Stimulated activated CD8-positive, alpha-beta memory T cell treated with anti-CD3 and anti-CD28 coated beads, Interleukin-4, amount 100 ng/mL, for 4 hours (primary cell): ENCODE data around the gene PARP8.

Experiments
- DNase-seq, 2 donors: peaks; one replicate each; pipeline ENCODE4 v3.0.0-alpha.2; 2020; ENCODE audit warnings: low read depth in 2 of 2, low spot score in 1 of 2

The PARP8 gene

DNA sequence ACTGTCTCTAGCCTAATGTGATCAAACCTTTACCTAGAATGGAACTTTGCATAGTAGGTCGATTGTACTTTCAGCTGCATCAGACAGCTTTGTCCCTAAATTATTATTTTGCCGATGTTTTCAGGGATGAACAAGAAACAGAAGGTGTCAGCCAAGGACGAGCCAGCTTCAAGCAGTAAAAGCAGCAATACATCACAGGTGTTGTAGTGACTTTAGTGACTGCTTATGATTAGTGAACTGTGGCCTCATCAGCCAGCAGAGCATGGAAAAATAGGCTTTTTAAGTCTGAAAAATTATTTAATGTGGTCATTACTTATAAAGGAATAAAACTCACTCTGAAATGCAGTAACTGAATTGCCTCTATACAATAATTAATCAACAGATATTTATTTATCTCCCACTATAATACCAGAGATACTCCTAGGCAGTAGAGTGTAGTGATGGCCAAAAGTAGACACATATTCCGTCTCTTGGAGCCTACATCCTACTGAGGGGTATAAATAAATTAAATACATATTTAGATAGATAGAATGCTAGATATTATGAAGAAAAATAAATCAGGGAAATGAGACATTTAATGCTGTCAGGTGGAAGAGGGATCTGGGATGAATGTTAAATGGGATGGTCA, 166.3 kb downstream of the PARP8 start:
- no peak for DNase-seq

DNA sequence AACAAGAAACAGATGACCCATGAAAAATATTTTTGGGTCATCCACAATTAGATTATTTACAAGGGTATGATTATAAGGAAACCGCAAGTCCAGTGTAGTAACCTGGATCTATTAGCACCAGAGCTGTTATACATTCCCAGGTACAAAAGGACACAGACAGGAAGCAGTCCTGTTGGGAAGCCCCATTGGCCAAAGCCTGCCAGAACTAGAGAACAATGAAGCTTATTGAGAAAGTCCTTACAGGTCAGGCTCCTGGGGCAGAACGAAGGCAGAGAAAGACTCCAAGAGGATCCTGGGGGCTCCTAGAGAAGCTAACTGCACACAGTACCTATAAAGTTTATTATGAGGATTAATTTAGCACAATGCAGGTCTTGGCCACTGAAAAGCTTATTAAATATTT, 169.9 kb downstream of the PARP8 start:
- no peak for DNase-seq

DNA sequence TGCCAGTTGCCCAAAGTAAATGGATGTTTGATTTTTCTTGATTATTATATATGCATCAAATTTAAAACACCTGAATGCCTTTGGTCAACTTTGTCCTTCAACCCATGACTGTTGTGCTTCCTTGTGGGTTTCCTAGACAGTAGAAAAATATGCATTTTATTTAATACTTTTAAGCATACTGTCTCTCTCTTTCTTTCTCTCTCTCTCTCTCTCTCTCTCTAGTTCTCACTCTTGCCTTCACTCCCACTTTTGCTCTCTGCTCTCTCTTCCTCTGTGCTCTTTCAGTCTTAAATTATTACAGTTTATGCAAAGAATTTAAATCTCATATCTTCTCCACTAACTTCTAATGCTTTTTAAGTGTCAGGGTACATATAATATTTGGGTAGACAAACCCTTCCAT, 173.0 kb downstream of the PARP8 start:
- no peak for DNase-seq

DNA sequence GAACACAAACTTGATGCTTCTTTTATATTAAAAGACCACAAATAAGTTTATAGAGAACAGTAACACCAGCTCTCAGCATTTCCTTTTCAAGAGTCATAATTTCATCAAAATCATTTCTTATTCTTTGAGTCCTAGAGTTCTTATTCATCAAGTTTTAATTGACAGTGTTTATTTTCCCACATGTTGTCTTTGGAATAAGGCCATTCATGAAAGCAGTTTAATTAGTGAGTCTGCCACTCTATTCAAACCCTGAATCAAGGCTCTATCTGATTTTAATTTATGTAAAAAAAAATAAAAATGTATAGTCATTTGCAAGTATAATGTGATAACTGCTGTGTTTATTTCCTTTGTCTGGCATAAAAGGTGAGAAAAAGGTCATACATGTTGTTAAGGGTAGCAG, 176.7 kb downstream of the PARP8 start:
- DNase-seq, result no peak

DNA sequence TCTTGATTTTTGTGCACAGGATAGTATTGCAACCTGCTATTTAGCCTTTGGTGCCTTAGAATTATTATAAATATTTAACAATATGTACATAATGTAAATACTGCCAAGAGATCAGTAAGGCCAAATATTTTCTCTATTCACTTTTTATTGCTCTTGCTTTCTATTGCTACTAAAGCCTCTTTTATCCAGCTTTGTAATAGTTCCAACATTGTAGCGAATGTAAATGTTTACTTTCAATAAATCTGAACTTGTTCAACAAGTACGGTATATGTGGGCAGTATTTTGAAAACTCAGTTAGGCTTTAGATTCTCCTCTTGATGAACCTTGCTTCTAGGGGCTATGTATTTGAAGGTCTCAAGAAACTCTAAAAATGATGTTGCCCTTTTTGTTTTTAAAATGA, 179.8 kb downstream of the PARP8 start:
- DNase-seq, result no peak

DNA sequence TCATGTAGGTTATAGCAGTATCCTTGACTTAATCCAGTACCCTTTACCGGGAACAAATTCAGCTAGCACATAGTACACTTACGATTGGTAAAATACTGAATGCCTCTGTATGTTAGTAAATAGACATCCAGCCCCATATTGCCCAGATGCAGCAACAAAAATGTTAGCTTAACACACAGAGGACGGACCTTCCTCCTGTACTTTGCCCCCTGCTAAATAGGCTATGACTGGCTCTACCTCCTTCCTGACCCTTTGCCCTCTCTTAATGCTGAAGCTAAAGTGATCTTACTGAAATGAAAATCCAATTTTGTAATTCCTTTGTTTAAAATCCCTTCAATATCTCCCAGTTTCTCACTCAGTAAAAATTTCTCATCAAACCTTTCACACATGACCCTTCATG, 183.1 kb downstream of the PARP8 start:
- no peak for DNase-seq

DNA sequence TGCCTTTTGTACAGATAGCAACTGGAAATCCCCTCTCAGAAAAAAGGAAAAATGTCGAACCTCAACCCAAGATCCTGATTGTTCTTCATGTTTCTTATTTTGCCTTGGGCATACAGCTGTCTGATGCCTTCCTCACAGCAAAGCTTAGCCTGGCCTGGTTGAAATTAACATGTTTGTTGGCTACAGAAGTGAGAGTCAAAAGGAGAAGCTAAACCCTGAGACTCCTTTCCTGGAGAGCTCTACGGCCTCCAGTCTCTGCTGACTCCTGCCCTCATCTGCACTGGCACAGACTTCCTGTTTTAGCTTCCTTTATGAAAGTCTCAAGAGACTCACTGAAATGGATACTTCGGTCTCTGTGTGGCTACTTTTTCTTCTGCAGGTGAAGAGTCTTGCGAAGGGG, 186.7 kb downstream of the PARP8 start:
- DNase-seq, result no peak

DNA sequence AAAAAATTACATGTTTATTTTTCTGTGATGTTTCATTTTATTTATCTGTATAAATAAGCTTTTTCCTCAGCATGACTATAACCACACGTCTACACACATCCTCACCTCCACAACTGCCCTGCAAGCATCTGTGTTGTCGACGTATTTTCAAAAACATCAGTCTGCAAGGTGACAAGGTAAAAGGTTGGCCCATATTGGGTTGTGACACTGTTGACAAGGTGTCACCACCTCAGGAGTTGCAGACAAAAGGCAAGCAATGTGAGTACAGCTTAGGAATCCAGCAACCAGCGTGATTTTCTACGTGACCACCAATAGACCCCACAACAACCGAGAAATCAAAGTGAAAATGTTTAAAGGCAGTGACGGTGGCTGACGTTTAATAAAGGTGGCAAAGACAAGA, 187.6 kb downstream of the PARP8 start:
- no peak for DNase-seq

DNA sequence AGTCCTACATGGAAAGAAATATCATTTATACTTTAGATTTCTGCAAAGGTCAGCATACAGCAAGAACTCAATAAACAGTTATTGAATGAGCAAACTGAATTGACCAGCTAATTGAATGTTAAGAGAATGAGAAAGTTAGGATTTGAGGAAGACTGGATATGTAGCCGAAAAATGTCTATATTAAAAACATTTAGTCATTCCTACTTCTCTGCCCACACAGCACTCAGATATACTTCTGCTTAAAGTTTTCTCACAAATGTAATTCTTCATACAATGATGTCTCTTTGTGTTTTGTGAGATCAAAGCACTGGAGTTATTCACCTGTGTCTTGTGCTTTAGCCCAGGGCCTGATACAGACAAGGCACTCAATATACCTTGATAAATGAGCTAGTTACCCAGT, 188.6 kb downstream of the PARP8 start:
- no peak for DNase-seq

DNA sequence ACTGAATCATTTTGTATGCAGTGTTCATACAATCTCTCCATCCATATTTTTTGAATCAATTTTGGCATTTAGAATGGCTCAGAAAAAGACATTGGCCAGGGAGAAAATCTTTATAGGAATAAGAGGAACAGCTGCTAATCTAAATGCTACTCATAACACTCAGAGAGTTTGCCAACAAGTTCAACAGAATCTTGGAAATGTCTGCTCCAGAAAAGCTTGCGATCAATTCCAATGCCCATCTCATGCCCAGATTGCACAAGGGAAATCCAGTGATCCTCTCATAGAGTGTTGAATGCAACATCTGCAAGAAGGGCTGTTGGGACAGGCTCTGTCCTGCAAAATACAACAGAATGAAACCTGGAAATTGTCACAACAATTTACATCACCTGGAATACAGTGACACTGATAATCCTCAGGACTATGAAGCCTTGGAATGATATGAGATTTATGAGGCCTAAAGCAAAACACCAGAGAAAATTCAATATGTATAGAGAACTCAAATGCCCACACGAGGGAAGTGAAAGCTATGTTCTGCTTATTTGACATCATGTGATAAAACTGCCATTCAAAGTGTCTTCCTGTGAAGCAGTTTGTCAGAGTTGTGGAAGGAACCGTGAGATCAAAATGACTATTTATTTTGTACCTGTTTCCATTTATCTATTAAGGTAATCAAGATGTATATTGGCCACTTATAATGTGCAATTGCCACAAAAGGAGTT, 190.1 kb downstream of the PARP8 start:
- DNase-seq, result no peak

DNA sequence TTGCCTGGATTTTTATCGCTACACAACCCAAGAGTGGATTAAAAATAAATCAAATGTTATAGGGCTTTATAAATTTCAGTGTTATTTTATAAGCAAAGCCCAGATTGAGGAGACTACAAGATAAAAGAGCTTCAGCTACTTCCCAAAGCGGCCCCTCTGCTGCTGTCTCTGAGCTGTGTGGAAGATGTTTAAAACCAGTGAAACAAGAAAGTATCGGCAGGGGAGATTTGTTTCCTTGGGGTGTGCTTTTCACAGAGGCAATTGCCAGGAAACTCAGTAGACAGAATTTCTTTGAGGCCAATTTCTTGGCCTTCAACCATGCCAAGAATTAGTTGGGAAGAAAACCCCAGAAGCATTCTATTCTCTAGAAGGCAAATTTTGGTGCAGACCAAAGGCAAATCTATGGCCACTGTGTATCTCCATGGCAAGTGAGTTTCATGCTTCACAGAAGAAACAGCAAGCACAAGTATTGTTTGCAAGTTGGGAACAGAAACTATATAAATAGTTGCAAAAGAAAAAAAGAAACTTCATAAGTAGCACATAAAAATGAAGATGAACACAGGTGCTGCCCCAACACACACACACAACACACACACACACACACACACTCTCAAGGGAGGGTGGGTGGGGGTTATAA, 197.2 kb downstream of the PARP8 start:
- no peak for DNase-seq

DNA sequence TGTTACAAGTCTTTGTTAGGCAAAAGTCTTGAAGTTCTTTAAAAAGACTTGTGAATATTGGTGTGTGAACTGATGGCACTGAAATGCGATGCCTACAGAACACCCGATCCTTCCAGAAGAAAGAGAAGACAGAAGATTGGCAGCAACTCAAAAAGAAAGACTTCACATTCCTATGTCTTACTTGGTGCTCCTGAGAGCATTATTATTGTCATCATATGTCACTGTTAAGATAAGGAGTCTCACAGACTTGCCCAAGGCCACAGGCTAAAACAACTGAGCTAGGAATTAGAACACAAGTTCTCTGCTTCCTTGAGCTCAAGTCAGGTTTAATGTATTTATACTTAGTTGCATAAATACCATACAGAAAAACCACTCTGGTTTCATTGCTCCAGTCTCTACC, 198.0 kb downstream of the PARP8 start:
- no peak for DNase-seq

DNA sequence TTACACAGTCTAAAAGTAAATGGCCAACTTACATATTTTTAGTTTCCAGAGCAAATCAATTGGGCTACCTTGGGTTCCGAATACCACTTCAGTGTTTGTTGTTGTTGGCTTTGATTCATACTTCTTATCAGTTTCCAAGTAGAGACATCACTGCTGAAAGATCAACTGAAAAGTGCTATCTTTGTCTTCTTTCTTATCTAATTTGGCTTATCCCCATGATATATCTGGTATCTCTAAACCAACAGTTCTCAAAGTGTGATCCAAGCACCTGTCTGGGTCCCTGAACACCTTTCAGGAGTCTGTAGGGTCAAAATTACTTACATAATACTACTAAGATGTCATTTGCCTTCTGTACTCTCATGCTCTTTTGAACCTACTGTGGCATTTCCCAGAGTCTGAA, 200.0 kb downstream of the PARP8 start:
- no peak for DNase-seq

DNA sequence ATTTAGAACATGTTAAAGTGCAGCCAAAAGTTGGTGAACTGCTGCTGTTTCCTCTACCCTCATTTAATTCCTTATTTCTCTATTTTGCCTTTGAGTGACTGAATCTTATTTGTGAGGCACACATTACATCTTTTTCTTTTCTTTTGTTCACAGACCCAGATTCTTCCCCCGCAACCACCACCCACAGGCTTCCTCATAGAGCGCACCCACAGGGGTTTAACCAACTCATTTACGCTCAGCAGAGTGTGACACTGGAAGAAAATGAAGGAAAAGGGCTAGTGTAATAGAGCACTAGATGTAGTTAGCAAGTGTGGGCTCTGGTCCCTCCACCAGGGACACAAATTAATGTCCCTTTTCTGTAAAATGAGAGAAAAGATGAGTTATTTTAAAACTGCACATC, 200.7 kb downstream of the PARP8 start:
- no peak for DNase-seq

DNA sequence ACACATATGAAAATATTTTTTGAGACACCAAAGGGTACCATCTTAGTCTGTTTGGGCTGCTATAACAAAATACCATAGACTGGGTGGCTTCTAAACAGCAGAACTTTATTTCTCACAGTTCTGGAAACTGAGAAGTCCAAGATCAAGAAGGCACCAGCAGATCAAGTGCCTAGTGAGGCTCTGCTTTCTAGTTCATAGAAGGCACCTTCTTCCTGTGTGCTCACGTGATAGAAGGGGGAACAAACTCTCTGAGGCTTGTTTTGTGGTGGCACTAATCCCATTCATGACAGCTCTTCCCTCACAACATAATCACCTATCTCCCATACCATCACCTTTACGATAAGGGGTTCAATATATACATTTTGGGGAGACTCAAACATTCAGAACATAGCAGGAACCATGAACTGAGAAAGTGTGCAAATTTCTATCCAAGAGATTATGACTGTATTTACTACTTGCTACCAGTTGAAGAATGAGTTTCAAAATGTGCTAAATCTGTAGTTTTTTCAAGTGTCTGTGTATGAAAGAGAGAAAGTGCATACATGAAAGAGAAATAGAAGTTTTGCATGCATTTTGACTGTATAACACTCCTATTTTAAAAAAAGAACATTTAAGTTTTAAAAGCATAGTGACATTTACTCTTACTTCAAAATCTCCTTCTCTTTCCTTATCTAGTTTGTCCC, 207.3 kb downstream of the PARP8 start:
- DNase-seq, result no peak

DNA sequence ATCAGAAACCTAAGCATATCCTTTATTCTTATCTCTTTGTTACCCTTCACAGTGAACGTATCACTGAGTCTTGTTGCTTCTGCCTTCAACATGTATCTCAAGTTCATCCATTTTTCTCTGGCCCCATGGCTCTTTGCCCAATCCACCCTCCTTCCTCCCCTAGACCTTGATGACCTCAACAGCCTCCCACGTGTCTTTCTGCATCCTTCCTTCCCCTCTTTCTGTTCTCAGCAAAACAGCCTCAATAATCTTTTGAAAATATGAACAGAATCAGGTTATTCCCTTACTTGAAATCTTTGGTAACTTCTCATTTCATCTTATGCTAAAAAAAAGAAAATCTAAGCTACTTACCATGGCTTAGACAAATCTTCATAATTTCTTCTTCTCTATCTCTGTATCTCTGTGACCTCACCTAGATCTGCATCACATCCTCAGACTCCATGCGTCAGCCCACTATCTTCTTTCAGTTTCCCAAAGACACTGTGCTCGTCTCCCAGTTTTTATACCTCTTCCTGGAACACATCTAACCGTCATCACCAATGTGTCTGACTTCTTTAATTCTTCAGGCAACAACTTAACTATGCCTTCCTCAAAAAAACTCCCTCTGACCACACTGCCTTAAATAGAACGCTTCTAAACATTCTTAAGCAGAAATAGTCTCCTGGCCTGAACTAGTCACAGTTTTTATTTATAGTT, 208.0 kb downstream of the PARP8 start:
- no peak for DNase-seq

DNA sequence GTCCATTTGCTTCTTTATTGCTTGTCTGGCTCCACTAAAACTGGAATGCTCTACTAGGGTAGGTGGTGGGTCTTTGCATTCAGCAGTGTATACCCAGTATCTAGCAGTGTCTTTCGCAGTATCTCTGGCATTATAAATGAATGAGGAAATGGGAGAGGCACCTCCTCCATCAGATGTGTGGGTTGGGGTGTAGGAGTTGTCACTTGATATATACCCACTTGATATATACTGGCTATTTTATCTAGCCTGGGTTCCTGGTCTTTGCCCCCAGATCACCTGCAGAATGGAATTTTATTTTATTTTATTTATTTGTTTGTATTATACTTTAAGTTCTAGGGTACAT, 208.5 kb downstream of the PARP8 start:
- no peak for DNase-seq

DNA sequence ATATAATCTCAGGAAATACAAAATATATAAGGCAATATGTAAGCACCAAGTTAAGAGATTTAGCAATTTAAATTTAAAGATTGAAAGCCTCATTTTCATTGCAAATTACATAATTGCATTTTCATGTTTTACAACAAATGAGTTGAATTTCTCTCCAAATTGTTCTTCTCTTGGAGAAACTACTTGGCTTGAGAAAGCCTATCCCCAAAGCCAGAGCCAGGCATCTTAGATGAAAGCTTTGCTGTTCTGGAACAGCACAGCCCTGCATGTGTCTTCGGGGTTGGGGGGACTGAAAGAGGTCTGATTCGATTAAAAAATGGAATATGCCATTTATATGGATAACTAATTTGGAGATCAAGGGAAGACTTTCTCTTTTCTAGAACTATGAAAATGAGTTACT, 212.0 kb downstream of the PARP8 start:
- no peak for DNase-seq

DNA sequence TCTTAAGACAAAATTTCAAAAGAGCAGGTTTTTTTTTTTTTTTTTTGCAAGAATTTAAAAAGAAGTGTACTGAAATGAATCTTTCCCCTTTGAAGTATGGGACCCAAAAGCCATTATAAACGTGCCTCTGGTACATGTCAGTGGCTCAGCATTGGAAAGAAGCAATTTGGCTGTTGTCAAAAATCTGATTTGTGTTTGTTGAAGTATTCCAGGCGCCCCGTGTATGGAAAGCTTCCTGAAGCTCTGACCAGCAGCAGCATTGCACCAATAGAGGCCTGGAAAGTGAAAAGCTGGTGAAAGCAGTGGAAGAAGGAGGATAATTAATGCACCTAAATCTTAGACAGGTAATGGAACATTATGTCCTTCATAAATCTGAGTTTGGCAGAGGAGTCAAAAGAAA, 215.0 kb downstream of the PARP8 start:
- DNase-seq, result no peak

DNA sequence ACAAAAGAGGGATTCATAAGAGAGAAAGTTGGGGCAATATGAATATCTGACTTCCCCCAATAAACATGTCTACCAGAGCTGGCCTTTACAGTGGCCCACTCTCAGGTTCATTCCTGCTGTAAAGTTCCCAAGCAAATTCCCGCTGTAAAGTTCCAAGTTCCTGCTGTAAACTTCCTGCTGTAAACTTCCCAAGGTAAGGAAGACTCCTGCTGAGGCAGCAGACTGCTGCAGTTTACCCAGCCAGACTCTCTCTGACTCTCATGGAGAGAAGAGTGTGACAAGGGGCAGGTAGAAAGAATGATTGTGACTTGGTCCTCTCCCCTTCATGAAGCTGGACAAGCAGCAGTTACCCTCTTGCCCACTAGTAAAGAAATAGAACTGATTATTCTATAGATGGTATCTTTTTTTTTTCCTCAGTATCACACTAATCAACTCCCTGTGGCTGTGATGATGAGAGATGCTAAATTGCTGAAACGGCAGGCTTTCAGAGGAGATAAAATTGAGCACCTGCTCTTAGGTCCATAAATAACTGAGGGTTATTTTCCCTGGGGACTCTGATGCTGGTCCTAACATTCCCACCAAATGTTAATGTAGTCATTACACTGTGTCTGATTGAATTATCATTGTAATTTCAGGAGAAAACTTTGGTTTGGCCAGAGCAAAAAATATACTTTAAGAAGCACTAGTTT, 220.4 kb downstream of the PARP8 start:
- DNase-seq, result no peak
